Measurements from ENCODE around the gene IFIT1B. TPM values are rescaled to one million over a fixed set of nuclear protein-coding genes. Genes with fewer than 3 reads are reported as not detected.

The IFIT1B gene
- total and polyA plus RNA-seq, 10 donors: 0.04 to 36.9 (median 2.4) TPM; not detected in 4

Other genes starting within 250 kb of the IFIT1B start
- 1 to 10 TPM in 5 of 7 donors, under 1 TPM in 2; 0.72 to 8.8 (median 1.8) TPM for gene CH25H, start 170.7 kb upstream of the IFIT1B start, total RNA-seq
- gene CH25H, start 170.7 kb upstream of the IFIT1B start, polyA plus RNA-seq: 1 to 10 TPM; 1.4 to 3.6 (median 2.3) TPM
- gene LIPA, start 126.3 kb upstream of the IFIT1B start, total RNA-seq: 100 to 1,000 TPM; 216 to 828 (median 424) TPM
- gene LIPA, start 126.3 kb upstream of the IFIT1B start, polyA plus RNA-seq: 10 to 100 TPM; 28.6 to 75.0 (median 58.6) TPM
- 10 to 100 TPM; 12.8 to 22.2 (median 18.2) TPM for gene IFIT2, start 76.0 kb upstream of the IFIT1B start, total RNA-seq
- gene IFIT2, start 76.0 kb upstream of the IFIT1B start, polyA plus RNA-seq: 10 to 100 TPM in 1 of 3 donors, 1 to 10 TPM in 2; 6.1 to 11.4 (median 7.0) TPM
- 10 to 100 TPM; 19.1 to 44.5 (median 24.7) TPM for gene IFIT3, start 50.1 kb upstream of the IFIT1B start, total RNA-seq
- gene IFIT3, start 50.1 kb upstream of the IFIT1B start, polyA plus RNA-seq: 10 to 100 TPM in 2 of 3 donors, 1 to 10 TPM in 1; 7.7 to 29.9 (median 10.4) TPM
- 10 to 100 TPM; 13.5 to 35.7 (median 24.2) TPM for gene IFIT1, start 14.6 kb downstream of the IFIT1B start, total RNA-seq
- 10 to 100 TPM in 2 of 3 donors, 1 to 10 TPM in 1; 8.8 to 26.5 (median 10.8) TPM for gene IFIT1, start 14.6 kb downstream of the IFIT1B start, polyA plus RNA-seq
- gene IFIT5, start 36.5 kb downstream of the IFIT1B start, total RNA-seq: 10 to 100 TPM; 17.3 to 23.7 (median 20.4) TPM
- gene IFIT5, start 36.5 kb downstream of the IFIT1B start, polyA plus RNA-seq: 10 to 100 TPM in 2 of 3 donors, 1 to 10 TPM in 1; 9.3 to 13.6 (median 11.4) TPM
- under 1 TPM in 2 of 7 donors, not detected in 5; 0.07 to 0.13 TPM for gene SLC16A12, start 157.5 kb downstream of the IFIT1B start, total RNA-seq
- under 1 TPM; 0.02 to 0.19 (median 0.12) TPM for gene SLC16A12, start 157.5 kb downstream of the IFIT1B start, polyA plus RNA-seq

All from spleen (tissue), 10 donors.